WERI-Rb-1 (cell line): ENCODE measurements around the gene ANKRD2.
"Not testable (repeated sequence)": the region's sequence is repeated elsewhere in the genome, so short reads cannot be mapped to it uniquely, and the experiment has no call there.

Experiments
- DNase-seq: peaks from one replicate; pipeline ENCODE4 v3.0.0-alpha.2; 2020
- H3K27ac ChIP-seq: fragments of 250-450 bp; sonication (Bioruptor Pico); 2 replicates; pipeline ENCODE4 v1.5.1; 2020; ENCODE audit warnings: mild to moderate bottlenecking, moderate library complexity
- H3K27me3 ChIP-seq: fragments of 250-450 bp; sonication (Bioruptor Pico); 2 replicates; pipeline ENCODE4 v1.5.1; 2021; ENCODE audit warnings: mild to moderate bottlenecking, low read depth, moderate library complexity; ENCODE audit not compliant: insufficient read depth, severe bottlenecking
- H3K36me3 ChIP-seq: fragments of 250-450 bp; sonication (Bioruptor Pico); 2 replicates; pipeline ENCODE4 v1.5.1; 2020; ENCODE audit warnings: mild to moderate bottlenecking, moderate library complexity
- H3K4me3 ChIP-seq: 2 replicates; pipeline ENCODE4 v1.5.1; 2011; ENCODE audit warnings: low read depth, mild to moderate bottlenecking, control low read depth, low read length
- H3K9me3 ChIP-seq: fragments of 250-450 bp; sonication (Bioruptor Pico); 2 replicates; pipeline ENCODE4 v1.5.1; 2021; ENCODE audit warnings: mild to moderate bottlenecking, moderate library complexity; ENCODE audit not compliant: severe bottlenecking
- TF ChIP-seq, protein P1 (sequence below): IDR thresholded peaks from 2 replicates; pipeline ENCODE4 v1.5.1; 2011; ENCODE audit warnings: low read depth, mild to moderate bottlenecking, control low read depth, inconsistent platforms, low read length

ANKRD2 gene

DNA sequence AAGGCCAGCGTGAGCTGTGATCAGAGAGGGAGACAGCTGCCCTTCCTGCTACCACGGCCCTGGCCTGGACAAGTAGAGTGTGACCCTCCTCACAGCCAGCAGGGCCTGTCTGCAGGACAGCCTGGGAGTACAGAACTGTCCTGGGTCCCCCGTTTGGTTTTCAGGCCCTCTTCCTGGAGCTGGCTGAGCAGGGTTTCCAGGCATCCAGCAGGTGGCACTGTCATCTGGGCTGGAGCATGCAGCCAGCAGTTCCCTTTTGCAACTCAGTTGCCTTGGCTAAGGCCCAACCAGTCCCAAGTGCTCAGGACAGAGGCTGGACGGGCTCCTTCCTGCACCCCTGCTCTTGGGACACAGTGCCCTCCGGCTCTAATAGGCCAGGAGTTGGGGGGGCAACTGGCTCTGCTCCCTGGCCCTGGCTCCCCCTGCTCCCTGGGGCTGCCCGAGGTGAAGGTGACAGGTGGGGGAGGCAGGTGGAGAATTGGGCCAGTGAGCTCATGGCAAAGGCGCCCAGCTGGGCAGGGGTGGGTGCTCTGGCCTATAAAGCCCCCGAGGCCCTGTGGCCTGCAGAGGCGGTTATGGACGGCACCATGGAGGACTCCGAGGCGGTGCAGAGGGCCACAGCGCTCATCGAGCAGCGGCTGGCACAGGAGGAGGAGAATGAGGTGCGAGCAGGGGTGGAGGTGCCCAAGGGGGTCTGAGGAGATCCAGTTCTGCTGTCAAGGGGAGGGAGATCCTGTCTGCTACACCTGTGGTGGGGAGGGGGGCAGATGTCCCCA is at the start of gene ANKRD2:
ANKRD2 (plus strand) TSS at position 566 of the 776 bp plus-strand sequence; CDS start at position 576, 10 bp downstream.
- H3K4me3 ChIP-seq: no peak within 1 kb of the TSS
- TF ChIP-seq, protein P1, sequence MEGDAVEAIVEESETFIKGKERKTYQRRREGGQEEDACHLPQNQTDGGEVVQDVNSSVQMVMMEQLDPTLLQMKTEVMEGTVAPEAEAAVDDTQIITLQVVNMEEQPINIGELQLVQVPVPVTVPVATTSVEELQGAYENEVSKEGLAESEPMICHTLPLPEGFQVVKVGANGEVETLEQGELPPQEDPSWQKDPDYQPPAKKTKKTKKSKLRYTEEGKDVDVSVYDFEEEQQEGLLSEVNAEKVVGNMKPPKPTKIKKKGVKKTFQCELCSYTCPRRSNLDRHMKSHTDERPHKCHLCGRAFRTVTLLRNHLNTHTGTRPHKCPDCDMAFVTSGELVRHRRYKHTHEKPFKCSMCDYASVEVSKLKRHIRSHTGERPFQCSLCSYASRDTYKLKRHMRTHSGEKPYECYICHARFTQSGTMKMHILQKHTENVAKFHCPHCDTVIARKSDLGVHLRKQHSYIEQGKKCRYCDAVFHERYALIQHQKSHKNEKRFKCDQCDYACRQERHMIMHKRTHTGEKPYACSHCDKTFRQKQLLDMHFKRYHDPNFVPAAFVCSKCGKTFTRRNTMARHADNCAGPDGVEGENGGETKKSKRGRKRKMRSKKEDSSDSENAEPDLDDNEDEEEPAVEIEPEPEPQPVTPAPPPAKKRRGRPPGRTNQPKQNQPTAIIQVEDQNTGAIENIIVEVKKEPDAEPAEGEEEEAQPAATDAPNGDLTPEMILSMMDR: peak; percentile 99
- no peaks in the 10 kb centered on the region for H3K36me3 ChIP-seq
- H3K27me3 ChIP-seq: no peaks in the 10 kb centered on the region
- no peaks in the 10 kb centered on the region for H3K9me3 ChIP-seq
- peak; percentile 77 for DNase-seq
- peak within 1 kb of the TSS; percentile 32; the same call in 1 of the 2 replicates for H3K27ac ChIP-seq

GRCh38 chr10:97522937-97523336 is 49.6 kb upstream of the ANKRD2 start:
- H3K27me3 ChIP-seq: no peaks in the 10 kb centered on the region
- TF ChIP-seq, protein P1: no peak
- no peak overlapping the region for H3K27ac ChIP-seq
- no peak for DNase-seq
- no peaks in the 10 kb centered on the region for H3K9me3 ChIP-seq
- H3K36me3 ChIP-seq: no peaks in the 10 kb centered on the region
- H3K4me3 ChIP-seq: no peak overlapping the region

GRCh38 chr10:97525086-97525485 is 47.5 kb upstream of the ANKRD2 start:
- TF ChIP-seq, protein P1: no peak
- Histone ChIP-seq H3K27ac (no peak overlapping the region), H3K36me3 (no peaks in the 10 kb centered on the region), H3K4me3 (no peak overlapping the region), H3K9me3 (no peaks in the 10 kb centered on the region), H3K27me3 (no peaks in the 10 kb centered on the region)
- DNase-seq: no peak

DNA sequence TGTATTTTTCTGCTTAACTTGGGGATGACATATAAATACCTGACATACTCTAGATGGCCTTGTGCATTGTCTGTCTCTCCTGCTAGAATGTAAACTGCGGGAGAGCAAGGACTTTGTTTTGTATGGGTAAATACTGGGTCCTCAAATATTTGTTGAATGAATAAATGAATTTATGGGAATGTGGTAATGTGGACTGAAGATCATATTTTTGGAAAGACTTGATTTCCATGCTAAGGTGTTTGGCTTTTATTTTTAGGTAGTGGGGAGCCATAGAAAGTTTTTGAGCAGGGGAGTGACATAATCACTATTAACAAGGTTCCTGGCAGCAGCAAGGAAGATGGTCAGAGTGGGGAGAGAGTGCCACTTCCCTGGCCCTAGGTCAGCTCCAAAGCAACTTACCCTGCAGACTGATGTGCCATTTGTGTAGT is 46.9 kb upstream of the ANKRD2 start:
- no peak overlapping the region for H3K4me3 ChIP-seq
- H3K27me3 ChIP-seq: no peaks in the 10 kb centered on the region
- H3K27ac ChIP-seq: no peak overlapping the region
- DNase-seq: no peak
- no peaks in the 10 kb centered on the region for H3K36me3 ChIP-seq
- TF ChIP-seq, protein P1: no peak
- no peaks in the 10 kb centered on the region for H3K9me3 ChIP-seq

DNA sequence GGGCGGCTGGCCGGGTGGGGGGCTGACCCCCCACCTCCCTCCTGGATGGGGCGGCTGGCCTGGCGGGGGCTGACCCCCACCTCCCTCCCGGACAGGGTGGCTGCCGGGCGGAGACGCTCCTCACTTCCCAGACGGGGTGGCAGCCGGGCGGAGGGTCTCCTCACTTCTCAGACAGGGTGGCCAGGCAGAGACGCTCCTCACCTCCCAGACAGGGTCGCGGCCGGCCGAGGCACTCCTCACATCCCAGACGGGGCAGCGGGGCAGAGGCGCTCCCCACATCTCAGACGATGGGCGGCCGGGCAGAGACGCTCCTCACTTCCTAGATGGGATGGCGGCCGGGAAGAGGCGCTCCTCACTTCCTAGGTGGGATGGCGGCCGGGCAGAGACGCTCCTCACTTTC is 43.7 kb upstream of the ANKRD2 start:
- H3K27me3 ChIP-seq, H3K4me3 ChIP-seq, DNase-seq, H3K9me3 ChIP-seq, H3K36me3 ChIP-seq, H3K27ac ChIP-seq: not testable (repeated sequence)

GRCh38 chr10:97529685-97530465 is 42.7 kb upstream of the ANKRD2 start:
- Histone ChIP-seq H3K4me3 (no peak overlapping the region), H3K9me3 (no peaks in the 10 kb centered on the region), H3K27ac (no peak overlapping the region), H3K36me3 (no peaks in the 10 kb centered on the region), H3K27me3 (no peaks in the 10 kb centered on the region)
- DNase-seq: no peak
- TF ChIP-seq, protein P1: no peak
